ENCODE data around the gene VTI1A.
"Not testable (repeated sequence)": the region's sequence is repeated elsewhere in the genome, so short reads cannot be mapped to it uniquely, and the experiment has no call there.

DNA sequence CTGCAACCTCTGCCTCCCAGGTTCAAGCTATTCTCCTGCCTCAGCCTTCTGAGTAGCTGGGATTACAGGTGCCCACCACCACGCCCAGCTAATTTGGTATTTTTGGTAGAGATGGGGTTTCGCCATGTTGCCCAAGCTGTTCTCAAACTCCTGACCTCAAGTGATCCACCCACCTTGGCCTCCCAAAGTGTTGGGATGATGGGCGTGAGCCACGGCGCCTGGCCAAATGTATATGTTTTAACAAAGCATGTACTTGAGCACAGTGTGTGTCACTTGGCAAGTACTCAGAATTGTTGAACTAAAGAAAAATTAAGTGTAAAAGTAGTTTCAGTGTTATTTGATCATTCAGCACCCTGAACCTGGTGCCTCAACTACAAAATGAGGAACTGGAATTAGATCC, 17.1 kb downstream of the VTI1A start:
- TF ChIP-seq, protein P1, sequence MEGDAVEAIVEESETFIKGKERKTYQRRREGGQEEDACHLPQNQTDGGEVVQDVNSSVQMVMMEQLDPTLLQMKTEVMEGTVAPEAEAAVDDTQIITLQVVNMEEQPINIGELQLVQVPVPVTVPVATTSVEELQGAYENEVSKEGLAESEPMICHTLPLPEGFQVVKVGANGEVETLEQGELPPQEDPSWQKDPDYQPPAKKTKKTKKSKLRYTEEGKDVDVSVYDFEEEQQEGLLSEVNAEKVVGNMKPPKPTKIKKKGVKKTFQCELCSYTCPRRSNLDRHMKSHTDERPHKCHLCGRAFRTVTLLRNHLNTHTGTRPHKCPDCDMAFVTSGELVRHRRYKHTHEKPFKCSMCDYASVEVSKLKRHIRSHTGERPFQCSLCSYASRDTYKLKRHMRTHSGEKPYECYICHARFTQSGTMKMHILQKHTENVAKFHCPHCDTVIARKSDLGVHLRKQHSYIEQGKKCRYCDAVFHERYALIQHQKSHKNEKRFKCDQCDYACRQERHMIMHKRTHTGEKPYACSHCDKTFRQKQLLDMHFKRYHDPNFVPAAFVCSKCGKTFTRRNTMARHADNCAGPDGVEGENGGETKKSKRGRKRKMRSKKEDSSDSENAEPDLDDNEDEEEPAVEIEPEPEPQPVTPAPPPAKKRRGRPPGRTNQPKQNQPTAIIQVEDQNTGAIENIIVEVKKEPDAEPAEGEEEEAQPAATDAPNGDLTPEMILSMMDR (conservative IDR thresholded peaks at IDR 0.05) = not testable (repeated sequence)
- not testable (repeated sequence) for TF ChIP-seq EZH2 (IDR thresholded peaks at IDR 0.05; ENCODE audit: low read depth)
